Measurements from ENCODE around the gene RMI2.
"Not testable (repeated sequence)": the region's sequence is repeated elsewhere in the genome, so short reads cannot be mapped to it uniquely, and the experiment has no call there.

The RMI2 gene

GRCh38 chr16:11354733-11355574 is 9.7 kb downstream of the RMI2 start:
- DNase-seq (ENCODE audit: low read depth): peak; percentile 45

- DNase-seq (ENCODE audit: low read depth): no peak
Measured at GRCh38 chr16:11355862-11356261, 10.6 kb downstream of the RMI2 start.

GRCh38 chr16:11356573-11357331 is 11.5 kb downstream of the RMI2 start:
- peak; percentile 27 for DNase-seq (ENCODE audit: low read depth)

GRCh38 chr16:11358531-11358930 is 13.3 kb downstream of the RMI2 start:
- DNase-seq (ENCODE audit: low read depth): no peak

- no peak for DNase-seq (ENCODE audit: low read depth)
Measured at GRCh38 chr16:11359370-11359769, 14.1 kb downstream of the RMI2 start.

- no peak for DNase-seq (ENCODE audit: low read depth)
Measured at GRCh38 chr16:11360641-11361373, 15.5 kb downstream of the RMI2 start.

GRCh38 chr16:11361701-11362451 is 16.6 kb downstream of the RMI2 start:
- no peak for DNase-seq (ENCODE audit: low read depth)

- DNase-seq (ENCODE audit: low read depth): no peak
Measured at GRCh38 chr16:11363927-11364258, 18.6 kb downstream of the RMI2 start.

- no peak for DNase-seq (ENCODE audit: low read depth)
Measured at GRCh38 chr16:11367483-11367906, 22.2 kb downstream of the RMI2 start.

GRCh38 chr16:11370084-11370931 is 25.0 kb downstream of the RMI2 start:
- no peak for DNase-seq (ENCODE audit: low read depth)

- not testable (repeated sequence) for DNase-seq (ENCODE audit: low read depth)
Measured at GRCh38 chr16:11370932-11371279, 25.6 kb downstream of the RMI2 start.

GRCh38 chr16:11372073-11372828 is 27.0 kb downstream of the RMI2 start:
- DNase-seq (ENCODE audit: low read depth): no peak

GRCh38 chr16:11372829-11373306 is 27.6 kb downstream of the RMI2 start:
- DNase-seq (ENCODE audit: low read depth): no peak

- no peak for DNase-seq (ENCODE audit: low read depth)
Measured at GRCh38 chr16:11374255-11374654, 29.0 kb downstream of the RMI2 start.

- DNase-seq (ENCODE audit: low read depth): no peak
Measured at GRCh38 chr16:11377154-11377553, 31.9 kb downstream of the RMI2 start.

- DNase-seq (ENCODE audit: low read depth): not testable (repeated sequence)
Measured at GRCh38 chr16:11378951-11379350, 33.7 kb downstream of the RMI2 start.

- no peak for DNase-seq (ENCODE audit: low read depth)
Measured at GRCh38 chr16:11379420-11379819, 34.2 kb downstream of the RMI2 start.

- no peak for DNase-seq (ENCODE audit: low read depth)
Measured at GRCh38 chr16:11380836-11381235, 35.6 kb downstream of the RMI2 start.

- DNase-seq (ENCODE audit: low read depth): no peak
Measured at GRCh38 chr16:11383481-11384183, 38.4 kb downstream of the RMI2 start.
